Measurements from ENCODE around the gene MYO16.

MYO16 gene

GRCh38 chr13:109205315-109205714, 575.9 kb downstream of the MYO16 start:
- TF ChIP-seq CTCF (conservative IDR thresholded peaks at IDR 0.05; ENCODE audit: low read length) (no peak), EZH2phosphoT487 (IDR thresholded peaks at IDR 0.05; ENCODE audit: borderline replicate concordance) (no peak)
- Histone ChIP-seq H3K4me2 (ENCODE audit: low read depth, low read length, poor library complexity, severe bottlenecking) (no peak overlapping the region), H3K27me3 (ENCODE audit: insufficient read depth, low read length, poor library complexity, severe bottlenecking) (no peaks in the 10 kb centered on the region), H2AFZ (ENCODE audit: low read length) (no peak overlapping the region), H3K79me2 (ENCODE audit: insufficient read depth, low read length) (no peaks in the 10 kb centered on the region), H3F3A (ENCODE audit: low read depth) (no peaks in the 10 kb centered on the region), H3K4me1 (ENCODE audit: insufficient read depth, low read length, poor library complexity, severe bottlenecking) (no peaks in the 10 kb centered on the region), H3K9ac (ENCODE audit: low read depth, low read length, poor library complexity, severe bottlenecking) (no peak overlapping the region), H3K36me3 (ENCODE audit: insufficient read depth, low read length) (no peaks in the 10 kb centered on the region), H3K9me2 (replicated peaks; ENCODE audit: low read depth, low read length) (no peaks in the 10 kb centered on the region), H3K4me3 (ENCODE audit: low read length, poor library complexity, severe bottlenecking) (no peak overlapping the region), H4K20me1 (ENCODE audit: insufficient read depth, low read length, poor library complexity, severe bottlenecking) (no peaks in the 10 kb centered on the region), H3K9me3 (ENCODE audit: insufficient read depth, low read depth, low read length) (no peaks in the 10 kb centered on the region)

- no peak overlapping the region for H3K9ac ChIP-seq (ENCODE audit: low read depth, low read length, poor library complexity, severe bottlenecking)
- peak overlapping the region; percentile 58; the same call in 1 of the 2 replicates for H2AFZ ChIP-seq (ENCODE audit: low read length)
- no peaks in the 10 kb centered on the region for H4K20me1 ChIP-seq (ENCODE audit: insufficient read depth, low read length, poor library complexity, severe bottlenecking)
- H3K4me3 ChIP-seq (ENCODE audit: low read length, poor library complexity, severe bottlenecking): no peak overlapping the region
- H3K27me3 ChIP-seq (ENCODE audit: insufficient read depth, low read length, poor library complexity, severe bottlenecking): no peaks in the 10 kb centered on the region
- H3K4me2 ChIP-seq (ENCODE audit: low read depth, low read length, poor library complexity, severe bottlenecking): peak overlapping the region; percentile 33
- H3K79me2 ChIP-seq (ENCODE audit: insufficient read depth, low read length): no peaks in the 10 kb centered on the region
- no peaks in the 10 kb centered on the region for H3K36me3 ChIP-seq (ENCODE audit: insufficient read depth, low read length)
- TF ChIP-seq CTCF (conservative IDR thresholded peaks at IDR 0.05; ENCODE audit: low read length): no peak
- TF ChIP-seq EZH2phosphoT487 (IDR thresholded peaks at IDR 0.05; ENCODE audit: borderline replicate concordance): no peak
- H3F3A ChIP-seq (ENCODE audit: low read depth): no peaks in the 10 kb centered on the region
- H3K9me2 ChIP-seq (replicated peaks; ENCODE audit: low read depth, low read length): no peaks in the 10 kb centered on the region
- H3K9me3 ChIP-seq (ENCODE audit: insufficient read depth, low read depth, low read length): no peaks in the 10 kb centered on the region
- no peaks in the 10 kb centered on the region for H3K4me1 ChIP-seq (ENCODE audit: insufficient read depth, low read length, poor library complexity, severe bottlenecking)
Observed at GRCh38 chr13:109206616-109207015, 577.2 kb downstream of the MYO16 start.

GRCh38 chr13:109207622-109208021, 578.2 kb downstream of the MYO16 start:
- Histone ChIP-seq H3F3A (ENCODE audit: low read depth) (no peaks in the 10 kb centered on the region), H3K79me2 (ENCODE audit: insufficient read depth, low read length) (no peaks in the 10 kb centered on the region), H3K9me3 (ENCODE audit: insufficient read depth, low read depth, low read length) (no peaks in the 10 kb centered on the region), H2AFZ (ENCODE audit: low read length) (no peak overlapping the region), H3K9ac (ENCODE audit: low read depth, low read length, poor library complexity, severe bottlenecking) (no peak overlapping the region), H3K27me3 (ENCODE audit: insufficient read depth, low read length, poor library complexity, severe bottlenecking) (no peaks in the 10 kb centered on the region), H3K4me3 (ENCODE audit: low read length, poor library complexity, severe bottlenecking) (no peak overlapping the region), H3K4me2 (ENCODE audit: low read depth, low read length, poor library complexity, severe bottlenecking) (no peak overlapping the region), H3K9me2 (replicated peaks; ENCODE audit: low read depth, low read length) (no peaks in the 10 kb centered on the region), H4K20me1 (ENCODE audit: insufficient read depth, low read length, poor library complexity, severe bottlenecking) (no peaks in the 10 kb centered on the region), H3K36me3 (ENCODE audit: insufficient read depth, low read length) (no peaks in the 10 kb centered on the region), H3K4me1 (ENCODE audit: insufficient read depth, low read length, poor library complexity, severe bottlenecking) (no peaks in the 10 kb centered on the region)
- TF ChIP-seq CTCF (conservative IDR thresholded peaks at IDR 0.05; ENCODE audit: low read length): no peak
- TF ChIP-seq EZH2phosphoT487 (IDR thresholded peaks at IDR 0.05; ENCODE audit: borderline replicate concordance): no peak
